ENCODE results near the gene CAST.
A peak's percentile ranks its signal among the peaks of the same experiment; 100 is the strongest.

CAST gene

DNA sequence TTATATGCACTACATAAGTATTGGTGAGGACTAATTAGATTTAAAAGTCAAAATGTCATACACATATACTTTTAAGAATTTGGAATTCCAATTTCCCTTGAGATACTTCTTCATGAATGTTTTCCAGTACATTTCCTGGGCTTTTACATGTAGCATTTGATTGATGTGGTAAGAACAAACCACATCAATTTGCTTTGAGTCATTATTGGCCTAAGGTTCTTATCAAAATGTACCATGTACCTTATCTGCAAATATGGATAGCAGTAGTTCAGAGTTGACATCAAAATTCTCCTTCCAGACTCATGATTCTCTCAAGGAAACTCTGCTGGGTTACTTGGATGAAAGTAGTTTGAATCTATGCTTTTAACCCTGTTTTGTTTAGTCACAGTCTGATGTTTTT is 2.5 kb downstream of the CAST start:
- DNase-seq (ENCODE audit: low read depth in 2 of 3, low spot score in 1 of 3): no peak

DNA sequence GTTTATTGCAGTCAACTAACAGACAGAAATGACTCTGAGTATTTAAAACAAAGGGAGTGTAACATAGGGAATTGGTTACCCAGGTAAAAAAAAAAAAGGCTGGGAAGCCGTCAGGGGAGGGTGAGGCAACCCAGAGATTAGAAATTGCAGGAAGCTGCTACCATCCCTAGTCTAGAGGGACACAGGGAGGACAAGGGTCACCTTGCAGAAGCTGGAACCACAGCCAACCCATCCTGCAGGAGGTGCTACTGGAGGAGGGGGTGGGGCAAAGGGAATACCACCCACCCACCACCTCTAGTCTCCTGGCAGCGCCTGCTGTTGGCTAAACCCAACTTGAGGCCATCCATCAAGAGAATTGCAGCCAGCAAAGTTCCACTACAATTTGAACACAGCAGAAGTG is 6.5 kb downstream of the CAST start:
- no peak for DNase-seq (ENCODE audit: low read depth in 2 of 3, low spot score in 1 of 3)

DNA sequence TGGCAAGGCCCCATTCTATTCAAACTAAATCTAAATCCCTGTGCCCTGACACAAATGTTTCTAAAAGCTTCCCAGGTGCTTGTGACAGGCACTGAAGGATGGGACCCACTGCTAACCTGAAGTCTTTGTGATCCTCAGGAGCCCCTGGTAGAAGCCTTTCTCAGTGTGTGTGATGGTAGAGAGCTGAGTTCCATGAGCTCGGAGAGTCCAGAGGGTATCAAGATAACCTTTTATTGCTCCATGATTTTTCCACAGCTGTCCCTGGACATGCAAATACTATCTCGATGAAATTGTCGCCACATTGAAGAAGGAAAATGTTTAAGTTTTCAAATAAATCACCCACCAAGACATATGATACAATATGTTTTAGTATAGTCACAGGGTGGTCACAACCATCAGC is 7.7 kb downstream of the CAST start:
- no peak for DNase-seq (ENCODE audit: low read depth in 2 of 3, low spot score in 1 of 3)

DNA sequence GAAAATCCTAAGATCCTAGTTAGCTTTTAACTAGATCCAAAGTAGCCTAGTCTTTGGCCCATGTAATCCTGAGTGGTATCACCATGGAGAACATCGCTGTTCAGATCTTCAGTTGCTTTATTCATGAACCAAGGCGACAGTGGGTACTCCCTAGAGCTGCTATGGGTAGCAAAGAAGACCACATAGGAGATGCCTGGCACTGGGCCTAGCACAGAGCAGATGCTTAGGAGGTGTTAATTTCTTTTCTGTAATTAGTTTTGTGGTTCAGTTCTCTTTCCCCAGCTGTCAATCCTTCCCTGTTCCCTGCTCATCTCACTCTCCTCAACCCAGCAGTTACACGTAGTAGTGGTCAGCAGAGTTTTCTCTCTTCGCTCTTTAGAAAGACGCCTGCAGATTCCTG is 9.3 kb downstream of the CAST start:
- DNase-seq (ENCODE audit: low read depth in 2 of 3, low spot score in 1 of 3): no peak

DNA sequence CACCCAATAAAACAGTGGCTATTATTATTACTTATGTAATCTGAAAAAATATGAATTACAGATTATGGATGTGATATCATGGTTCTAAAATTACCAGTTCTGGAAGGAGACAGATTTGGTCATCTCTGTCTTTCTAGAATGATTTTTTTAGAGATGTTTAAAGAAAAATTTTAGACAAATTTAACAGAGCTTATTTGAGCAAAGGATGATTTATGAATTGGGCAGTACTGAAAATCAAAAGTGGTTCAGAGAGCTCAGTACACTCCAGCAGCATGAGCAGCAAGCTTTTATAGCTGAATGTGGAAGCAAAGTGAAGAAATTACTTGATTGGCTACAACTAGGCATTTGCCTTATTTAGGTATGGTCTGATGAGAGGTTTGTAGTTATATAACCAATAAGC is 11.0 kb downstream of the CAST start:
- no peak for DNase-seq (ENCODE audit: low read depth in 2 of 3, low spot score in 1 of 3)

DNA sequence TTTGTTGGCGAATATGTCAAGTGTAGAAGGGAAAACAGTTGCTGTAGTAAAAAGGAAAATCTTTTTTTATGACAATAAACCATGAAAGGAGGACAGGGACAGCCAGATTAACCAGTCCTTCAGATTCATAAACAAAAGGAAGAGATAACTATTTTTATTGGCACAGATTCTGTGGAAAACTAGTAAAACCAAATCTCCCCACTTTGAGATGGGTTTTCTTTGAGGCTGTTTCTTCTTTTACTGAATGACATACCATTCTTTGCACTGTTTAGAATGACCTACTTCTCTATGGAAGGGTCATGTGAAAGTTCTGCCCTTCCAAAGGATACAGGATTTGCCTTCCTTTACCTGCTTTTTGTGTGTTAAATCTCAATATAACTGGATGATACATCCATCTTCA is 13.7 kb downstream of the CAST start:
- no peak for DNase-seq (ENCODE audit: low read depth in 2 of 3, low spot score in 1 of 3)

DNA sequence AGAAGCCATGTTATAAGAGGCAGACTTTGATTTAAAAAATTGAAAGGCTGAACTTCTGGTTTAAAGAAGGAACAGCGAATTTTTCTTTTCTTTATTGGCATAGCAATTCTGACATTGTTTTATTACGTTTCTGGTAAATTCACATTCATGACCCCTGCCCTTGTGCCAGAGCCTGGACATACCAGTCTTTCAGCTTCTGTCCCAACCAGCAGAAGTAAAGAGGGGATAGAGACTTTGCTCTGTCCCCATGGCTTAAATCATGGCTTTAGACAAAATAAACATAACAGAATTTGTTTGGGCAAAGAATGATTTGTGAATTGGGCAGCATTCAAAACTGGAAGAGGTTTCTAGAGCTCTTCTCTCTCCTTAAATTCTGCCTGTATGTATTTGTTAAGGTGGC is 15.3 kb downstream of the CAST start:
- no peak for DNase-seq (ENCODE audit: low read depth in 2 of 3, low spot score in 1 of 3)

DNA sequence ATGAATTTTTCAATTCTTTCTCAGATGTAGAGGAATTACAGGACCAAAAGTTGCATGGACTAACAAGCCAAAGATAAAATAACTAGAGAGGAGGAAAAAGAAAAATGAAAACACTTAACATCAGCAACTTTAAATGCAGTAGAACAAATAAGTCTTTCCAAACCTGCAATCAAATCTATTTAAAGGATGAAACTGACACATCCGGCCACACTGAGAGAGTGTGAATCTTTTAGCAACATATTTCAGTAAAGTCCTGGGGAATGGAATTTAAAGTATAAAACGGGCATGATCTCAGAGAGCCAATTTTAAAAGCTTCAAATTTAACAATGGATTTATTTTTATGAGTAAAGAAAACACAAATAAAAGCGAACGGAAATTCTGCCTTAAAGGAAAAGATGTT is 17.1 kb downstream of the CAST start:
- no peak for DNase-seq (ENCODE audit: low read depth in 2 of 3, low spot score in 1 of 3)

DNA sequence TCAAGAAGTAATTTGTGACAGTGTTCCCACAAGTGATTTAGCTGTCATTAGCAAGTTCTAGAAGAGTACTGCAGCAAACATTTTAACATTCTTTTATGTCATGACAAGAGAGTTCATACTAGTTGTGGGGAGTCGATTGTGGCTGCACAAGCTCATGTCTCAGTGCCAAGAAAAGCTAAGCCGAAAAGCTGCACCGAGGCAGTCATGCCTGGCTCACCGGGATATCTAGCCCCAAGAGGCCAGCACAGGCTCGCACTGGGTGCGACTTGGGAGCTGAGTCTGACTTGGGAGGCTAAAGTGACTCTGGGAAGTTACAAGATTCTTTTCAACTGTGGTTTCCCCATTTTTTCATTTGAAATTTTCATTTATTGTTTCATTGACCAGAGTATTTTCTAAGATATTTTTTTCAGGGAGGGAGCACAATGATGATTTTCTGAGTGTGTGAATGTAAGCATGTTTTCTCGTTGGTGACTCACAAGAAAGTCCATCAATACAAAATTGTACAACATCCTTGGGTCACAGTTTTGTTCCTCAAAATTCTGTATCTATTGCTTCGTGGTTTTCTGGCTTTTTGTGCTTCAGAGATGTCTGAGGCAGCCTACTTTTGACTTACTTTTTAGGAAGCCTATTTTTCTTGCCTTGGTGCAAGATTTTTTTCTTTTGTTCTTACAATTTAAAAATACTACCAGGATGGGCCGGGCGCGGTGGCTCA is 18.7 kb downstream of the CAST start:
- no peak for DNase-seq (ENCODE audit: low read depth in 2 of 3, low spot score in 1 of 3)

DNA sequence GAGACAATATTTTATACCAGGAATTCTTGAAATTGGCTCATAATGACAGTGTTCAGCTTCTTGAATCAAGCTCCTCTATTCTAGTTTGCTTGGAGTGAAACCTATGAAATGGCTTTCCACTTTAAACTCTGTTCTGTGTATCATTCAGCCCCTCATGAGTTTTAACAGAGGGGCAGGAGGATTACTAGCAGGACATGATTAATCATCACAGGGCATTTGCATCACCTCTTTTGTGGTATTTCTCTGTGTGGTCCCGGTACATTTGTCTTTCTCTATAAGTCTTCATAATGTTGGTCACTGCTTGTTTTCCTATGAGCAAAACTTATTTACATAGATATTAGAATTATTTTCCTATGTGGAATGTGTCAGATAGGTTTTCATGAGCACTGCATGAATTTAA is 21.2 kb downstream of the CAST start:
- no peak for DNase-seq (ENCODE audit: low read depth in 2 of 3, low spot score in 1 of 3)

DNA sequence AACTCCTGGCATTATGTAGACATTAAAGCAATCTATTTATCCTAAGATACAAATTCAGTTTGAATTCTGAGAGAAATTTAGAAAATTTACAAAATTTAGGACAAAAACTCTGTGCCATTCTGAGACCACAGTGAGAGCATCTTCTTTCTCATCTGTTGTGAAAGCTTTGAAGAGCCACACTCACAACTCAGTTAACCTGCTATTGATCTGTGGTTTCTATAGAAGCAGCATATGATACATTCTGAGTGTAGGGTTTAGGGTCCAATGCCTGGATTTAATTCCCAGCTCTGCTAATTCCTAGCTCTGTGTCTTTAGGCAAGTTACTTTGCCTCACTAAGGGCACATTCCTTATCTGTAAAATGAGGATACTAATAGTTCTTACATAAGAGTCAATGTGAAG is 21.6 kb downstream of the CAST start:
- DNase-seq (ENCODE audit: low read depth in 2 of 3, low spot score in 1 of 3): no peak

DNA sequence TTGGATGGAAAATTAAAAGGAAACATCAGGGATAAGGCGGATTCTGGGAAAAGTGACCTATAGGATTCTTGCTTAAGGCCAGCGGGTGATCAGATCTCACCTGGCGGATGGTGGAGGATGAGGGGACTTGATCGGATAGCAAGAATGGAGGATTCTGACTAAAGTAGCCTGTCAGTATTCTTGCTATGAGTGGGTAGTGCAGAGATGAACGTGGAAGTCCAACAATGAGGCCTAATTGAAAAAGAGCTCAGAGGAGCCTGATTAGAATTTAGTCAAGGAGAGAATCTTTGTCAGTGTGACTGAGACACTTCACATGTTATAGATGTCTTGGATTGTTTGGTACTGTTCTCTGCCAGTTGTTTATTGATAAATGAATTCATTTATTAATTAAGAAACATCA is 24.9 kb downstream of the CAST start:
- DNase-seq (ENCODE audit: low read depth in 2 of 3, low spot score in 1 of 3): no peak

DNA sequence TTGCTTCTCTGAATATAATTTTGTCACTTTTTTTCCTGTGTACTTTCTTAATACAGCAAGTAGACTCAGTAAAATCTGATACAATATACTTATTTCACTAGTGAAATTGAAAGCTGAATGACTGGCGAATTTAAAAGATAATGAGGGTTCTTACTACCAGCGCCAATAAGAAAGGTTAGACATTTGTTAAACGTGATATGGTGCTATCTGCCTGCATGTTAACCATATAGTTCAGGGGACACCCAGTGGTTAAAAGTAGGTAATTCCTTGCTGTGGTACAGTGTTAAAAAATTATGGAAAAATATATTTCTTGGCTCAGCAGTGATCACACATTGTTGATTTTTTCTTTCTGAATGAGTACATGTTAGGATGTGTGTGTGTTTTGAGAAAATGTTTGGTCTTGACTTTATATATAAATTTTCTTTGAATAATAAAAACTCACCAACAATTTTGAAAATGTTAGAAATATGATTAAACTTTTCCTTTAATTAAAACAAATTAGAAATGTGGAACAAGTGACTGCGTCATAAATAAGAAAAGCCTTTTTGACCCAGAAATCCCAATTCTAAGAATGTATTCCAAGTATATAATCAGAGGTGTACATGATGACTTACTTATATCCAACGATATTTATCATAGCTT is 25.8 kb downstream of the CAST start:
- no peak for DNase-seq (ENCODE audit: low read depth in 2 of 3, low spot score in 1 of 3)

DNA sequence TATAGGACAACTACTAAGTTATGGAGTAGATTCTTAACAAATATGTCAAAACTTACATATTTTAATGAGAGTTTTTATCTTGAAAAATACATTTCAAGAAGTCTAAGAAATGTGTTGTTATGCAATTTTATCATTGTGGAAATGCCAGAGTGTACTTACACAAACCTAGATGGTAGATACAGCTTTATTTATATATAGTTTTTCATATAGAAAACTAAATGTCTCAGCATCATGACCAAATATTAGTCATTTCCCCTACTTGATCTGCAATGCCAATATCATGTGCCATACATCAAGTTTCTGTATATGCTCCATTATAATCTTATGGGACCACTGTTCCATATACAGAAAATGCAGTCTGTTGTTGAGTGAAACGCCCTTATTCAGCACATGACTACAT is 28.7 kb downstream of the CAST start:
- DNase-seq (ENCODE audit: low read depth in 2 of 3, low spot score in 1 of 3): no peak

DNA sequence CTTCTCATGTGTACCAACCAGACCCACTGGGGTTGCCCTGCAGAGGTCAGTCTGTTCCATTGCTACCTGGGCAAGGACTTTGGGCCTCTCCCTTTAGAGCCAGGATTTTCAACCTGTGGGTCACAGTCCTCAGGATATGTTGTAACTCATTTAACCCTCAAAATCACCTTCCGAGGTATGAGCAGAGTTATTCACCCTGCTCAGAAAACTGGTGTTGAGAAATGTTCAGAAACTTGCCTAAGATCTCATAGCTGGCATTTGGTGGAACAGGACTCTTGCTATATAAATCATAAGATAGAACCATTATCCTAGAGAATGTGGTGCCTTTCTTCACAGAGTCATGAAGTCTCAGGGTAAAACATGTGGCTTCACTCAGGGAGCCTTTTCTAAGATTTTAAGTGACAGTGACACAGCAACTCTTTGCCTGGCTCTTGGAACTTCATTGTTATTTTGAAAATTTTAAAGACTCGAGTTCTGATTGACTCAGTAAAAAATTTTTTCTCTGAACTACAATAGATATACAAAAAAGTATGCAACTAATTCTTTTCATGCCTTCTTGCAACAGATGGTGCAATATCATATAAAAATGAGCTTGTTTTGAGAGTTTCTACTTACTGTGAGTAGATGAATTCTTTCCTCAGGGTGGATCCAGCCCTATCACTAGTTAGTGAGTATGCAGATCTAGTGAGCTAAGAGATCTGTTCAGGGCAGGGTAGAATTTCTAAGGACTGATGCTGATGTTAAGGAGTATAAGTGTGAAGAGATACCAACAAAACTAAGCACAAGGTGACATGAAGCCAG is 29.5 kb downstream of the CAST start:
- DNase-seq (ENCODE audit: low read depth in 2 of 3, low spot score in 1 of 3): no peak

DNA sequence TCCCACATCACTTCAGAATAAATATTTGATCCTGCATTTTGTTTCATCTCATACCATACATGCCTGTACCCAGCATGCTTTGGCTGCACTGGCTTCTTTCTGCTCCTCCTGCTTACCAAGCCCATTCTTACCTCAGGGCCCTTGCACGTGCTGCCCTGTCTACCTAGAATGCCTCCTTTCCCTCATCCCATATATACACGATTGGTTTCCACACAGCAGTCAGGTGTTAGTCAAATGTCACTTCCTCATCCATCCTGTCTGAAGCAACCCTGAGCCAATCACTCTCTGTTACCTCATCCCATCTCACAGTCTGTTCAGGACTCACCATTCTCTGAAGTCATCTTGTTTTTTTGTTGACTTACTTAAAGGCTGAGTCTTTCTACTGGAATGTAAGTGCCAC is 30.3 kb downstream of the CAST start:
- no peak for DNase-seq (ENCODE audit: low read depth in 2 of 3, low spot score in 1 of 3)

DNA sequence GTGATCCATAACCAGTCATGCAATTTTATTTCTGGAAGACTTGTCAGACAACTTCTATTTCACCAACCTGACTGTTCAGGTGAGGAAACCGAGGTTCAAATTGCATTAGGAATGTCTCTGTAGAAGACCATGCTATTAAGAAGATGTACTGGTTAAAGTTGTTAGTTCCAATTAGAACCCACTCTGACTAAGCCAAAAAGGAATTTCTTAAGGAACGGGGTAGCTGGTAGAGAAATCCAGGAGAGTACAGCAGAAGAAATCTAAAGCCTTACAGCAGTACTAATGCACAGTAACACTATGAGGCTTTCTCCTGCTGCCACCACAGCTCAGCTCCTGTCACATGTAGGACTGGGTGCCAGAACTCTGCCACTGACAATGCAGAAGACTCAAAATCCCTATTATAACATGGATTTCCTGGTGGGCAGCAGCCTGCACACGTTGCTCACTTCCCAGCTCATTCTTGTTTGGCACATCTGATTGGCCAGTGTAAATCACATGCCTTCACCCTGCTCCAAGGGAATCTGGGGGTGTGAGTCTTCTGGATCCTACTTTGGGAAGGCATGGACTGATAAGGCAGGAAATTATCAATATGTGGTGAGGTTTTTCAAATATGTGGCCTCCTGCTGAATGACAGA is 37.1 kb downstream of the CAST start:
- DNase-seq (ENCODE audit: low read depth in 2 of 3, low spot score in 1 of 3): no peak

DNA sequence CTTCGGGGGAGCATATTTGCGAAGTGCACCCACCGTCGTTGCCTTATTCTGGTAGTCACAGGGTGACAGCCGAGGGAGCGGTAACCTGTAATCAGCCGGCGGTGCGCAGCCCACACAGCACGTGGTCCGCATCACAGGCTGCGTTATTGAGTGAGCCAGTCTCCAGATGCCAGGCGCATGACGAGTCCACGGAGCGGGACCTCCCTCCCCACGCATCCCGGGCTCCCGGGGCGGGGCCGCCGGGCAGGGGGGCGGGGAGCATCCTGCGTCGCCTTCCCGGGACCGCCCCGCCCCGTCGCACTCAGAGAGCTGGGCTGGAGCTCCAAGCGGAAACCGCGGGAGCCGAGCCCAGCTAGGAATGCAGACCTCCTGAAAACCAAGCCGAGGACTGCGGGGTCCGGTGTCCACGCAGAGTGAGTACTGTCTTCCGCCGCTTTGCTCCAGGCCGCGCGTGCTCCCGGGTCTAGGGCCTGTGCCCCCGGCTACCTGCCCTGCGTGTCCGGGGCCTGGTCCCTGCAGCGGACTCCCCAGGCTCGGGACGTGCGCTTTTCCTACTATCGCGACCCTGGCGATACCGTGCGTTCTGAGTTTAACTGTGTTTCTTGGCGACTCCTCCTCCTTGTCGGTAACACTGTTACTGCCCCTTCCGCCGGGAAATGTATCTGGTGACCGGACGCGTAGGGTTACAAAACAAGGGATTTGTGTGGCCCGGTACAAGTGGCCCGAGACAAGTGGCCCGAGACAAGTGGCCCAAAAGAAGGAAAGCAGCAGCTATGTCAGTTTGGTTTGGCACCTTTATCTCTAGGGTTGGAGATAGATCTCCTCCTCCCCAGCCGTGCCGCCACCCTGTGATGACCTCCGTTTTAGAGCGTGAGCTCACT is 40.6 kb downstream of the CAST start:
- DNase-seq (ENCODE audit: low read depth in 2 of 3, low spot score in 1 of 3): peak; percentile 66 to 81 (median 77)

DNA sequence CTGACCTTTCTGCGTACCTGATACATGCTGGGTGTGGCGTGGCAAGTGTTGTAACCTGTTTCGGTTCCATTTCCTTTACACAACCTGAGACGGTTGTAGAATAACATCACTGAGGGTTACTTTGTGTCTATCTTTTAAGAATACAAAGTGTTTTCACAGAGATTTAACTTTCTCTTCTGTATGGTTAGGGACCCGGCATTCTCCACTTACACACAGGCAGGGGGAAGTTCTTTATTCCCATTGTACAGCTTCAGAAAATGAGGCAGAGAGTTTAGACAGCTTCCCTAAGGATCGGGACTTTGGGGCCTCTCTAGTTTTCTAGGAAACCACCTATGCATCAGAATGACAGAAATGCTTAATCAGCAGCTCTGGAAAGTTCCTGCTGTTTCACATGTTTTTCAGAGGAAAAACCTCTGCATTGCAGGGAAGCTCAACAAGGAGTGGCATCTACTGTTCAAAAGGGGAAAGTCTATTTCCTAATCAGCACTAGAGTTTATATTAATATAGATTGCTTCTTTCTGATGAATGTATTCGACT is 41.3 kb downstream of the CAST start:
- peak; percentile 42 to 59 (median 50) for DNase-seq (ENCODE audit: low read depth in 2 of 3, low spot score in 1 of 3)

DNA sequence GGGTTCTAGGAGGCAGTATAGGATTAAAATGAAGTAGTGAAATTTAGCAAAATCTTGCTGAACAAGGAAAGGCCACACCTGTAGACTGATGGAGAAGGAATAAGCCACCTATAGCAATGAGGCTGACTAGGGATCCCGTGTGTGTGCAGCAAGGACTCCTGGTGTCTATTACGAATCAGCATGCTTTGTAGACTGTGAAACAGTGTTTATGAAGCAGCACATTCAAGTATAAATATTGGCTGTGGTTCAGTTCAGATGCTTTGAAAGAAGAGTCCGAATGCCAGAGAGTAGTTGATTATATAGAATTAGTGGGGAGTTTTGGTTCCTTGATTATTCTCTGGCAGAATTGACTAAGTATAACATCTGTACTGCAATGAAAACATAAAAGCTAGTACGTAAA is 41.8 kb downstream of the CAST start:
- DNase-seq (ENCODE audit: low read depth in 2 of 3, low spot score in 1 of 3): no peak

Measured in stimulated activated CD4-positive, alpha-beta T cell treated with anti-CD3 and anti-CD28 coated beads, Interleukin-12 subunit alpha, Interleukin-12 subunit beta, amount 100 ng/mL, for 48 hours (primary cell).